ENCODE measurements around the gene UBE2Q2.

DNA sequence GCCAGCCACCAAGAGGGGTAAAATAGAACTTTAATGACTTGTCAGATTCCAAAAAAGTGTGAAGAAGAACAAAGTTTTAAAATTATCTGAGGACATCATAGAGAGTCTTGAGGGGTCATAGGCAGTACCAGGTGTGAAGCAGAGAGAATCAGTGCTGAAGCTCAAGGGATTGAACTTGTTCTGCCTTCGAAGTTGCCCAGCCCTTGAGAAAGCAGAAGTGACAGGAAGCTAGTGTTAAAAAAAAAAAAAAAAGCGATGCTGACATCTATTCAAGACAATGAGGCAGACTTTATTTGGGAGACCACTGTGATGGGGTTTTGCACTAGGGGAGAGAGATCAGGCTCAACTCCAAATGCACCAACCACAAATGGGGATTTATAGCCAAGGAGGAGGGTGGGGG is 82.2 kb downstream of the UBE2Q2 start:
- no peak for TF ChIP-seq SUZ12 (IDR thresholded peaks at IDR 0.05)
- no peak for TF ChIP-seq FOXM1 (IDR thresholded peaks at IDR 0.05; ENCODE audit: borderline replicate concordance)
- TF ChIP-seq ELF4 (IDR thresholded peaks at IDR 0.05), result no peak
- no peak for TF ChIP-seq HDGF (IDR thresholded peaks at IDR 0.05; ENCODE audit: borderline replicate concordance)
- no peak for TF ChIP-seq SP1 (IDR thresholded peaks at IDR 0.05)
- TF ChIP-seq CTBP1 (IDR thresholded peaks at IDR 0.05; ENCODE audit: borderline replicate concordance), result no peak
- TF ChIP-seq BHLHE40 (IDR thresholded peaks at IDR 0.05; ENCODE audit: borderline replicate concordance), result no peak
- no peak for TF ChIP-seq TARDBP (IDR thresholded peaks at IDR 0.05)
- TF ChIP-seq ARNT (IDR thresholded peaks at IDR 0.05), result no peak
